GM18858 (cell line): Measurements from ENCODE around the gene S100A16.
A peak's percentile ranks its signal among the peaks of the same experiment; 100 is the strongest.
"Not testable (repeated sequence)": the region's sequence is repeated elsewhere in the genome, so short reads cannot be mapped to it uniquely, and the experiment has no call there.

Source experiments
- ATAC-seq: cut with Tn5 transposase; IDR thresholded peaks from one replicate; pipeline ENCODE4 v1.9.1; 2021; ENCODE audit not compliant: unreplicated experiment

Gene S100A16, protein sequence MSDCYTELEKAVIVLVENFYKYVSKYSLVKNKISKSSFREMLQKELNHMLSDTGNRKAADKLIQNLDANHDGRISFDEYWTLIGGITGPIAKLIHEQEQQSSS

DNA sequence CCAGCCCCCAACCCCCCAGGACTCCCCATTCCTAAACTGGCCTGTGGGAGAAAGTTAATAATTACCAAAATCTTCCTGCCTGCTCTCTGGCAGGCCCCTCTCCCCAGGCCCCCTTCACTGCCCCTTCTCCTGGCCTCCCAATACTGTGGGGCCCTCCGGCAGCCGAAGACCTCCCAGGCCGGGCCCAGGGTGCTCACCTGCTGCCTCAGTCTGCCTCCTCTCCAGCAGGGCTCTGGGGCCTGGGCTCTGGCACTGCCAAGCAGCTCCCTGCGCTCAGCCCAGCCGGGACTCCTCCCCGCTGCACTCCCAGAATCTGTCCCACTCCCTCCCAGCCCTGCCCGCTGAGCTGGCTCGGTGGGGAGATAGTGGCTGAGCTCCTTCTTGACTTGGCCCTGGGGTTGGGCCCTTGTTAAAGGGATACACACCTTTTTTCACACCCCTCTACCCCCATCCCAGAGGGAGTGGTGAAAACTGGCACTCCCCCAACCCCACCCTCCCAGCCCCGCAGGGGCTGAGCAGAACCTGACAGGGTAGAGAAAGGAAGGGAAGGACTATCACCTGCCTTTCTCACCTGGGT is at the start of gene S100A16:
TSS of gene S100A16 (minus strand) at position 383 of the 577 bp plus-strand sequence. CDS start 4,986 bp downstream, outside the sequence.
- ATAC-seq: no peak

DNA sequence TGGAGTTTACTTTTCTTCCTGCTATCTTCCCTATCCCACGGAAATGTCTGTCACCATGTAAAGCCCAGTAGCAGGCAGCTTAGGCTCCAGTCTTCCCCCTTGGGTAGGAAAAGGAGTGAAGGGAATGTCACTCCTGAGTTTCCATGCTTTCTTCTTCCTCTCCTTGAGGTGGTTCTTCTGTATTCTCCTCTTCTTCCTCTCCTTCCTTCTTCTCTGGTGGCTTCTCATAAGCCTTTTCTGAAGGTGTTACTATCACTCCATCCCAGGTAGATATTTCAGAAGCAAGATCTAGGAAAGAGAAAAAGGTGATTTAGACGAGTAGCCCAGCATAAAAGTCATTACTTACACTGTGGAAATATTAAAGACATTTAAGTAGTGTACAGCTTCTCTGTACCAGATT is 49.3 kb upstream of the S100A16 start:
- no peak for ATAC-seq

DNA sequence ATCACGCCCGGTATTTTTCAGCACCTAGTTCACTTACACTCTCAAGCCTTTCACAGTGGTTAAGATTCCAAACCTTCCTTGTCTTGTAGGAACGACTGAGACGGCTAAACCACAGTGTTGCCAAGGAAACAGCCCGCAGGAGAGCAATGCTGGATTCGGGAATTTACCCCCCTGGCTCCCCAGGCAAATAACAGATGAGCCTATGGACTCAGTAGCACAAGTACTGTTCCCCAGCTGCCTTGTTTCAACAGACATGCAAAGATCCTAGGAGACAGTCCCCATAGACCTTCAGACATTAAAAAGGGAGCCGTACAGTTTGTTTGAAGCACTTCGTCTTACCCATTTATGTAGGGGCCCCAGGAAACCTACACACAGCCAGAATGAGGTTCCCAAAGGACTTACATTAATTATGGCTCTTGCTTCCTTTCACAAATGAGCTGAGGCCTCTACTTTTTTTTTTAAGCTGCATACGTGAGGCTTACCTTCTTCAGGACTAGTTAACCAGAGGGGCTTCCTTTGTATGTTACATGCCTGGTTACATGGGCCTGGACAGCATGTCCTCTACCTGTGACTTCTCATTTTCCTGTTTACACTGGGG is 48.3 kb upstream of the S100A16 start:
- no peak for ATAC-seq

DNA sequence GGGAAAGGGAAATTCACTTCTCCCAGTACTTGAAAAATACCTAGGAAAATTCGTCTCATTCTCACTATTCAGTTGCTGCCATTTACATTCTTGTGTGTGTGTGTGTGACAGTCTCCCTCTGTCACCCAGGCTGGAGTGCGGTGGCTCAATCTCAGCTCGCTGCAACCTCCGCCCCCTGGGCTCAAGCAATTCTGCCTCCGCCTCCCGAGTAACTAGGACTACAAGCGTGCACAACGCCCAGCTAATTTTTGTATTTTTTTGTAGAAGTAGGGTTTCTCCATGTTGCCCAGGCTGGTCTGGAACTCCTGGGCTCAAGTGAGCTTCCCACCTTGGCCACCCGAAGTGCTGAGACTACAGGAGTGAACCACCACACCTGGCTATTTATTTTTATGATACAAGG is 46.7 kb upstream of the S100A16 start:
- no peak for ATAC-seq

DNA sequence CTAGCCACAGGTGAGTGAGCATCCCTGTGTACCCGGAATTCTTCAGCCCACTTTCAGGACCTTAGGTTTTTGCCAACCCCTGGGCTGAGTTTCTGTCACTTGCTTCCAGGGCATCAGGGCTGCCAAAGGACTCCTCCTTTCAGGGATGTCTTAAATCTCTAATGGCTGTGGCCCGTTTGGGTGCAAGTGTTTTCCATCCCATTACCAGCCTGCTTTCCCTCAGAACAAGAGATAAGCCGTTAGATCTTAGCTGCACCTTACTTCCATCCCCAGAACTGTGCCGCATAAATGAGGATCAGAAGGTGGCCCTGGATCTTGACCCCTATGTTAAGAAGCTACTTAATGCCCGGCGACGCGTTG is 46.2 kb upstream of the S100A16 start:
- ATAC-seq: no peak

DNA sequence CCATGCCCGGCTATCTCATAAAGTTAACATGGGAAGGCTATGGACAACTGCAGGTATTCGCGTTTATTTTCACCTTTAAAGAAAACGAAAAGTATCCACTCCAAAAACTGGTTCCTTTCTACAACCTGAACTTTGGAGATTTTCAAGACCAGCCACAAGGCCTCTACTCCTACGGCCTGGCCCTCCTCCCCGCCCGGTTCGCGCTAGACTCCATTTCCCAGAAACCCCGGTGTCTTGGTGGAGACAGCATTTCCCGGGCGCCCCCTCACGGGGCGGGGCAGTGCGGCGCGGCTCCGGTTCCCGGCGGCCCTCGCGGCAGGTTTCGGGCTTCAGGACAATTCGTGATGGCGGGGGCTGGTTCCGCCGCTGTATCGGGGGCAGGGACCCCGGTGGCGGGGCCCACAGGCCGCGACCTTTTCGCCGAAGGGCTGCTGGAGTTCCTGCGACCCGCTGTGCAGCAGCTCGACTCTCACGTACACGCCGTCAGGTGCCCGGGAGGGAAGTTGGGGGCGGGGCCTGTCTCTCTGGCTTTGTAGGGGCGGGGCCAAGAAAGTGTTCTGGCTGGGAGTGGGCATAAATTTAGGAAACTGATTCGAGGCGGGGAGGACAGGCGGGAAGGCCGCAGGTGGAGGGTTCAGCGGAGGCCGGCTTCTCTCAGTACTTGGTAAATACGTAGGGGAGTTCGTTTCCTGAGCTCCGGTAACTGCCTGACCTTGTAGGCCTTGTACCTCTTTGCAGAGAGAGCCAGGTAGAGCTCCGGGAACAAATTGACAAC is 45.6 kb upstream of the S100A16 start, which contains the start of gene SNAPIN:
TSS of gene SNAPIN (plus strand) at position 304 of the 775 bp plus-strand sequence. CDS start at position 345, 41 bp downstream.
- ATAC-seq: peak; percentile 59

DNA sequence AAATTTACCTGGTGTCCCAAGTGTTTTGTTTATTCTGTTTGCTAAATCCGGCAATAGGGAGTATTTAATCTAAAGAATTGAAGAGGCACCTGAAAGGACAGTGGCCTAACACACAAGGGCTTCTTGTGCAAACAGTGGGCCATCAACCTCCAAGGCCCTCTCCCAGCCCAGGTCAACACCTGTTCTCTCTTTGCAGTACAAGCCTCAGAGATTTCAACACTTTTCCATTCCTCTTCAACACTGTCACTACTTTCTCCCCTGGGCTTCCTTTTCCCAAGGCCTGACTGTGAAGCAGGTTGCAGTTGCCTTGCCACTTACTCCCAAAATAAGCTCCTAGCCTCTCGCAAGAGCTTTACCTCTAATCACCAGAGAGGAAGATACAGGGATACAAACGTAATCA is 42.4 kb upstream of the S100A16 start:
- ATAC-seq: no peak

DNA sequence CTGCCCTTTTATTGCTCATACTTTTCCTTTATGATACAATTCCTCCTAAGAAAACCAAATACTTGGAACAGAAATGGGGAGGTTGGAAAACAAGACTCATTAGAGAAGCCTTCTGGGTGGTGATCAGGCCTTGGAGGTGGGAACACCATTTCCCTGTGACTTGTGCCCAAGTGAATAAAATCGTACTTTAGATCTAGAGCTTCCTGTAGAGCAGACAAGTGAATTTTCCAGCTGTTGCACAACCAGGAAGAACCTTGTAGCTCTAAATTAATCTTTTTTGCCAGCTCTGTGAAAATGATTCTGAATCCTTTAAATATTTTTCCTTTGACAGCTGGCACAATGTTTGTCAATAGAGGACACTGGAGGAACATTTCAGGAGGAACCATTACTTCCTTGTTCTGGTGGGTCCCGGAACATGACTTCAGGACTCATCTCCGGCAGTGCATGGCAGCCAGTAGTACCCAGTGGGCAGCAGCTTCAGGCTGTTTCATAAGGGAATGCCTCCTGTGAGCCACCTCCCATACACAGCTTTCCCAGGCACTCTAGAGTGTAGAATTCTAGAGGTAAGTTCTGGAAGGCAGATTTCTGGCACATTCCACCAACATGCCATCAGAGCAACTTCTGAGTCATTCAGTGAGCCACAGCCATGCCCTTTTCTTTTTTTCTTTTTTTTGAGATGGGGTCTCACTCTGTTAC is 40.0 kb upstream of the S100A16 start:
- ATAC-seq: no peak

DNA sequence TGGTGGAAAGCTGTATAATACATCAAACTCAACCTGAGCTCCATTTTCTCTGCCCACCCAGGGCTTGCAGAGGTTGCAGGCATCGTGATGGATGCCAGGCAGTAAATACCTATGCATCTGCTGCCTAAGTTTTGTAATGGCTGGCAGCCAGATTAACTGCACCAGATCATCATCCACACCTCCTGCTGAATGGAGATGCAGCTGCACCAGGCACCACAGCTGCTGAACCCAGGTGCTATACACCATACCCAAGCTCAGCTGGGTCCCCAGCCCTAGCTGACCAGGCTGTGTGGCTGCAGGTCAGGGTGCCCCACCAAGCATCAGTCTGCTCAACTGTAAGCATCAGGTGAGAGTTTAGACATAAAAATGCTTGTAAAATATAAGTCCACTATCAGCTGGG is 38.8 kb upstream of the S100A16 start:
- ATAC-seq: no peak

DNA sequence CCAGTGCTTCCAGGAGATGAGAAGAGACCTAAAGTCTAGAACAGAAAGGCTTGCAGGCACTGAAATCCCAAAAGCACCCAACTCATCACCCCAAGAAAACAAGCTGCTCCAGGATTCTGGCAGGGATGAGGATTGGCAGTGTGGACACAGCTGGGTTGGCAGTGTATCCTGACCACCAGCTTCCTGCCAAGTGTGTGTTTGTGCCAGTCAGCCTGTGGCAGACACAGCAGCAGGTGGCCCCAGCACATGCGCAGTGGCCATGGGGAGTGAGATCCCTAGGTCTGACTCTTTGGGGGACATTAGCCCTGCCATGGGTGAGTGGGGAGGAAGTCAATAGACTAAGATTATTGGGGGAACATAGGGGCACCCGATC is 36.9 kb upstream of the S100A16 start:
- ATAC-seq: no peak

DNA sequence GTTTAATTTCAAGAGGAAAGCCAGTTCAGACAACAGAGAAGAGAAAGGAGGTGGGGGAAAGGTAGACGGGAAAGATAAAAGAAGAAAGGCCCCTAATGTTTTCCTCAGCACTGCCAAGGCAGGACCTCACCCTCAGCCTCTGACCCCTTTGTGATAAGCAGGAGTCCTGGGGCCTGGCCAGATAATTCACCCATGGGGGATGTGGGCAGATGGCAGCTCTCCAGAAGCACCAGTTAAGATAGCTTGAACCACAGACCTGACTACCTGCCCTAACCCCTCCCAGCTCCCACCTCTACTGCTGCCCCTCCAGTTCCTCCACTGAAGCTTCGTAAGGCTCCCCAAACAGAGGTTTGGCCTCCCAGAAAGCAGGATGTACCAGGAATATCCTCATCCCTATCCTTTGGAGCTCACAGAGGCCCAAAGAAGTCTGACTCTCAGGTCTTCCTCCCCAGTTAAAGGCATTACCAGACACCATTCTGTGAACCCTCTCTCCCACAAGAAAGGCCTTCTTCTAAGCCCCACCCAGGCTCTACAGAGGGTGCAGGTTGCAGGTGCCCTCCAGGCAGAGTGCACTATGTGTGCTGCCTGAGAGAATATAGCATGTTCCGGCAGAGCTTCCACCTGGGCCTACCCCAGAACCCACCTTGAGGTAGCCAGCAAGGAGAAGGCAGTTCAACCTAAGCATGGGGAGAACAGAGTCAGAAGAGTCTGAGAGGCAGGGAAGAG is 36.4 kb upstream of the S100A16 start:
- ATAC-seq: no peak

DNA sequence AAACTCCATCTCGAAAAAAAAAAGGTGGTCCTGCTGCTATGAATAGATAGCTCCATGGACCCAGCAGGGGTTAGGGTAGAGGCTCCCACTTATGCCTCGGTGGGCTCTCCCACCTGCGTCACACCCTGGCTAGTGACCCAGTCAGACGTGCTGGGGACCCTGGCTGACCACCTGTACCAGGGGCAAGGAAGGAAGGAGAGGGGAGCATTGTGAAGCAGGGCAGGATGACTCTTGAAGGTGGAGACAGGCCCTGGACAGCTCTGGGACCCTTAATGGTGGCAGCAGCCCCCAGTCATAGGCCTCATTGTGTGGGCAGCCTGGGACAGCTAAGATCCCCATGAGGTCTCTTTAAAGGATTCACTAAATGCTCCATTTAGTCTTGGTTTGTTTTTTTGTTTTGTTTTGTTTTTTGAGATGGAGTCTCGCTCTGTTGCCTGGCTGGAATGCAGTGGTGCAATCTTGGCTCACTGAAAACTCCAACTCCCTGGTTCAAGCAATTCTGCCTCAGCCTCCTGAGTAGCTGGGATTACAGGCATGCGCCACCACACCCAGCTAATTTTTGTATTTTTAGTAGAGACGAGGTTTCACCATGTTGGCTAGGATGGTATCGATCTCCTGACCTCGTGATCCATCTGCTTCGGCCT is 35.2 kb upstream of the S100A16 start:
- no peak for ATAC-seq

DNA sequence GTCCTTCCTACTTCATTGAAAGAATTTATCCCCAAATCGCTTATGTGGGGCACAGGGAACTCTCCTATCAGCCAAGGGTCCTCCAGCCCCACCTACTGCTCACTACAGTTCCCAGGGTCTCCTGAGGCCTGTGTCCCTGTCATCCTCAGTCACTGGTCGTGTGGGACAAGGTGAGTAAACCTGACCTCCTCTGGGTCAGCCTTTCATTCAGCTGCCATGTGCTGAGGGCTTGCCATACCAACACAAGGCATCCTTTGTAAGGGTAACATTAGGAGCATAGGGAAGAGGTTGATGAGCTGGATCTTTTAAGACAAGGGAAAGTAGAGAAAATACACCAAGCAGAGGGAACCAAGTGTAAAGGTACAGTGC is 34.4 kb upstream of the S100A16 start:
- ATAC-seq: no peak

DNA sequence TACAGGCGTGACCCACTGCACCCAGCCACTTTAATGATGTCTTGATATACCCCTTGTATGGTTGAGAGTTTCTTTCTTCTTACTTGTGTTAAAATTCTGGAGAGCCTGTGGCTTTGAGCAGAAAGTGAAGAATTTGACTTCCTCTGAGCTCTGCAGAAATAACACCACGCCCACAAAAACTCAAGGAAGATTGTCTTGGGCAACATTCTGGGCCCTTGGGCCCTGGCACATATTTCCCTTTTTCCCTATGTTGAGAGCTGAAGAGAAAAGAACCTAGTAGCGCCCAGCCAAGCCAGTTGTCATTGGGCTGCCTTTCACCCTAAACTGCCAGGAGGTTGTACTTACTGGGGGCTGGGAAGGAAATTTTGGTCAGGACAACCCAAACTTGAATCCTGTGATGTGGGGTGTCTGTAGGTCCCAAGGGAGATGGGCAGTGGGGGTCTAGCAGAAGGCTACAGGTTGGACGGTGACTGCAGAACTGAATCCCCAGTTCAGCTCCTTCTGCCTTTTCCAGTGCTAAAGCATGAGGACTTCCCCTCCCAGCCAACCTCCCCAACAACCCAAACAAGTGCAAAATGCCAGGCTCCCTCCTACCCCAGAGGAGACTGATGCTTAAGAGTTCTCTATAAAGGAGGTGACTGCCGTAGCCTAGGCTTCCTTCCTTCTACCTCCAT is 33.9 kb upstream of the S100A16 start:
- no peak for ATAC-seq

DNA sequence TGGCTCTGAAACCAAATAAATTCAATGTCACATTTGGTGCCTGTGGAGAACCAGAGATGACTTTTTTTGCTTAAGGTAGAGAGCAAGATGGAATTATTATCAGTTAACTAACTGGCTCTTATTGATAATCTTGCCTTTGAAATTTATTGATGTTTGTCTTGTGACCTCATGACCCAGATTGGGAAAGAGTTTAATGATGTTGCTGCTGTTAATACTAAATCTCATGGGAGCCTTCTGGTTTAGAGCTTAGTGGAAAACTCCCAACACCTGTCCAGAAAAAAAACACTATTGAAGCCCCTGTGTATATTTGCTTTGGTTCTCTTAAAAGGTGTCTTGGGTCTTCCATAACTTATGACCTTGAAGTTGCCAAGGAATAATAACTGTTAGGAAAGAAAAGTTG is 30.9 kb upstream of the S100A16 start:
- ATAC-seq: no peak

DNA sequence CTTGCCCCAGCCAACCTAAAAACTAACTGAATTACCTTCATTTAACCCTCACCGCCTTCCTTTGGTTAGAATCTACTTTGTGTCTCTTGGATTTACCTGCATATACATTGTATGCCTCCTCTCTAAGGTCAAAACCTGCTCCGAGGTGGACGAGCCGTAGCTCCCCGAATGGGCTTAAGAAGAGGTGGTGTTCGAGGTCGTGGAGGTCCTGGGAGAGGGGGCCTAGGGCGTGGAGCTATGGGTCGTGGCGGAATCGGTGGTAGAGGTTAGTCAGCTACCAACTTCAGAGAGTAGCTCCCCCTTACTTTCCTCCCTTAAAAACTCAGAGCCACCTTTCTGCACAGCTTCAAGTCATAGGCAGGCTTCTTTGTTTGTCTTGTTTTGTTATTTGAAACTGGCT is 30.2 kb upstream of the S100A16 start:
- no peak for ATAC-seq

DNA sequence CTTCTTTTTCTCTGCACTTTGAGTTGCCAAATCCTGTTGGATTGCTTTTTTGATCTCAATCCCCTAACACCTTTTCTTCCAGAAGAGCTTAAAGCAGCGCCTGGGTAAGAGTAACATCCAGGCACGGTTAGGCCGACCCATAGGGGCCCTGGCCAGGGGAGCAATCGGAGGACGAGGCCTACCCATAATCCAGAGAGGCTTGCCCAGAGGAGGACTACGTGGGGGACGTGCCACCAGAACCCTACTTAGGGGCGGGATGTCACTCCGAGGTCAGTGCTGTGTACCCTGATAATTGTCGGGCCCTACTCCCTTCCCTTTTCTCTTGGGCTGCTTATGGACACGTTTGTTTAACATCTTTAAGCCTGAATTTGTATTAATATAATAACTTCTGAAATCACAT is 29.2 kb upstream of the S100A16 start:
- no peak for ATAC-seq

DNA sequence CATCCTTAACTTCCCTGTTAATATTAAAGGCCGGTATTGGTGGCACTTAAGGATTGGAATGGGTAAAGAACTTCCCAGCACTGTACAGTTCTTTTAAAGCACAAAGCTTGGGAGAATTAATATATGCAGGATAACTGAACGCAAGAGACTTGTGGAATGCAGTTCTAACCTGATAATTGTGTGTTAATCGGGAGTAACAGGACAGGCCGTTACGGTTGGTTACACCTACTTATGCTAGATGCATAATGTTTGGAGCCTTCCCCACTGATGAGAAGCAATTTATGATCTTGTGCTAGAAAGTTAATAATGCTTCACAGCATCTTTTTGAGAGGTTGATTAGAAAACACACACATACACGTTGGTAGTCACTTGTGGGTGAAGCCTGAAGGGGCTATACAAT is 27.9 kb upstream of the S100A16 start:
- ATAC-seq: no peak

DNA sequence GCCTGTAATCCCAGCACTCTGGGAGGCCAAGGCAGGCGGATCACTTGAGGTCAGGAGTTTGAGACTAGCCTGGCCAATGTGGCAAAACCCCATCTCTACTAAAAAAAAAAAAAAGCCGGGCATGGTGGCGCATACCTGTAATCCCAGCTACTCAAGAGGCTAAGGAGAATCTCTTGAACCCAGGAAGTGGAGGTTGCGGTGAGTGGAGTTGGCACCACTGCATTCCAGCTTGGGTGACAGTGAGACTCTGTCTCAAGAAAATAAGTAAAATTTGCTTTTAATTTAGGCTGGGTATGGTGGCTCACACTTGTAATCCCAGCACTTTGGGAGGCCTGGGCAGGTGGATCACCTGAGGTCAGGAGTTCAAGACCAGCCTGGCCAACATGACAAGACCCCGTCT is 27.3 kb upstream of the S100A16 start:
- not testable (repeated sequence) for ATAC-seq

DNA sequence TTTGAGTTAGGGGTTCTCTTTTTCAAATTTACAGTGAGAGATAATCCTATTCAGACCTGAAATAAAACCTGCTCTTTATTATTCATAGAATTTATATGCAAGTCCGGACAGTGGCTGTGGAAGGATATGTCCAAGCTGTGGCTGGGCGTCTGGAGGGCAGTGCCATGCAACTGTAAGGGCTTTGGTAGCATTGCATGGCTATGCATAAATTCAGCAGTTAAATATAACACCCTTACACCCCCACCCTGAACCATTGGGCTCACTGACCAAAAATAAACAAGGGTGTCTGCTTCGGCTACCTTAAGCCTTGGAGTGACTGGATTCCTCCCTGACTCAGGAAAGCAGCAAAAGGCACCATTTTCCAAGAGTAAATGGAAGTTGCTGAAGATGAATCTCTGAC is 26.3 kb upstream of the S100A16 start:
- no peak for ATAC-seq
